ENCODE data around the gene DVL3. TPM values are rescaled to one million over a fixed set of nuclear protein-coding genes. Genes with fewer than 3 reads are reported as not detected.

The DVL3 gene
- total RNA-seq, 1 experiment from 2014 or later: 76.2 TPM

- no peak overlapping the region for H3K27ac Mint-ChIP-seq
- H3K4me1 Mint-ChIP-seq: no peaks in the 10 kb centered on the region; the same call in 1 of the 2 replicates
- H3K36me3 Mint-ChIP-seq: peaks cover 46% of the 10 kb centered on the region
- CTCF ChIA-PET: interaction anchor here (0.6 to 0.7 kb wide), 2 partner anchors 17 to 95 kb away, joined by 3 to 4 read pairs; partner anchors contain the start of gene ABCF3
- H3K9me3 Mint-ChIP-seq: no peaks in the 10 kb centered on the region
- POLR2A ChIA-PET: interaction anchor here (0.7 kb wide), 1 partner anchor 17 kb away, joined by 3 read pairs; the partner anchor contains the start of gene ABCF3
- DNase-seq (ENCODE audit: low spot score) (no peak), ATAC-seq (no peak)
- H3K4me3 Mint-ChIP-seq: no peak overlapping the region
- no peak for TF ChIP-seq GRHL2 (CRISPR knock-in tag; IDR thresholded peaks at IDR 0.05; ENCODE audit: insufficient replicate concordance, severe bottlenecking)
- TF ChIP-seq ATF2 (CRISPR knock-in tag; IDR thresholded peaks at IDR 0.05; ENCODE audit: borderline replicate concordance, low read depth): no peak
- no peak for TF ChIP-seq E2F1 (CRISPR knock-in tag; IDR thresholded peaks at IDR 0.05)
- TF ChIP-seq, protein P1, sequence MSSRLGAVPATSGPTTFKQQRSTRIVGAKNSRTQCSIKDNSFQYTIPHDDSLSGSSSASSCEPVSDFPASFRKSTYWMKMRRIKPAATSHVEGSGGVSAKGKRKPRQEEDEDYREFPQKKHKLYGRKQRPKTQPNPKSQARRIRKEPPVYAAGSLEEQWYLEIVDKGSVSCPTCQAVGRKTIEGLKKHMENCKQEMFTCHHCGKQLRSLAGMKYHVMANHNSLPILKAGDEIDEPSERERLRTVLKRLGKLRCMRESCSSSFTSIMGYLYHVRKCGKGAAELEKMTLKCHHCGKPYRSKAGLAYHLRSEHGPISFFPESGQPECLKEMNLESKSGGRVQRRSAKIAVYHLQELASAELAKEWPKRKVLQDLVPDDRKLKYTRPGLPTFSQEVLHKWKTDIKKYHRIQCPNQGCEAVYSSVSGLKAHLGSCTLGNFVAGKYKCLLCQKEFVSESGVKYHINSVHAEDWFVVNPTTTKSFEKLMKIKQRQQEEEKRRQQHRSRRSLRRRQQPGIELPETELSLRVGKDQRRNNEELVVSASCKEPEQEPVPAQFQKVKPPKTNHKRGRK (CRISPR knock-in tag; IDR thresholded peaks at IDR 0.05; ENCODE audit: borderline replicate concordance): no peak
- no peak for TF ChIP-seq ZNF263 (CRISPR knock-in tag; IDR thresholded peaks at IDR 0.05; ENCODE audit: low read depth)
- TF ChIP-seq SOX15 (CRISPR knock-in tag; IDR thresholded peaks at IDR 0.05): no peak
- no peak for TF ChIP-seq STAT6 (CRISPR knock-in tag; conservative IDR thresholded peaks at IDR 0.05; ENCODE audit: low read depth)
- no peak for TF ChIP-seq RORB (CRISPR knock-in tag; IDR thresholded peaks at IDR 0.05)
- no peak for TF ChIP-seq JUN (CRISPR knock-in tag; IDR thresholded peaks at IDR 0.05)
- no peak for TF ChIP-seq CREB1 (CRISPR knock-in tag; IDR thresholded peaks at IDR 0.05)
- TF ChIP-seq ESRRA (CRISPR knock-in tag; IDR thresholded peaks at IDR 0.05; ENCODE audit: borderline replicate concordance): no peak
- TF ChIP-seq IRF2 (CRISPR knock-in tag; IDR thresholded peaks at IDR 0.05; ENCODE audit: borderline replicate concordance, low read depth): no peak
- TF ChIP-seq NR1H2 (CRISPR knock-in tag; IDR thresholded peaks at IDR 0.05): no peak
- TF ChIP-seq NFE2L1 (CRISPR knock-in tag; IDR thresholded peaks at IDR 0.05): no peak
- TF ChIP-seq EMX1 (CRISPR knock-in tag; IDR thresholded peaks at IDR 0.05): no peak
- no peak for TF ChIP-seq ZNF396 (CRISPR knock-in tag; IDR thresholded peaks at IDR 0.05; ENCODE audit: borderline replicate concordance)
- no peak for TF ChIP-seq TCF7 (CRISPR knock-in tag; IDR thresholded peaks at IDR 0.05; ENCODE audit: low read depth)
- no peak for TF ChIP-seq ETV6 (CRISPR knock-in tag; IDR thresholded peaks at IDR 0.05)
- H3K27me3 Mint-ChIP-seq (ENCODE audit: low read depth): no peaks in the 10 kb centered on the region
Measured at GRCh38 chr3:184168363-184169120, 13.4 kb downstream of the DVL3 start.

Data from WTC11 (cell line).